Measurements from ENCODE around the gene HOXC13.

Gene HOXC13

GRCh38 chr12:53938326-53939140 is at the start of gene HOXC13:
Gene HOXC13, plus strand, starts transcription at chr12:53938831. Its CDS starts 76 bp downstream, at chr12:53938907.
- DNase-seq (ENCODE audit: low read depth): no peak

- DNase-seq (ENCODE audit: low read depth): no peak
Observed at GRCh38 chr12:53890081-53890480, 48.5 kb upstream of the HOXC13 start.

- DNase-seq (ENCODE audit: low read depth): no peak
Observed at GRCh38 chr12:53892762-53893395, 45.8 kb upstream of the HOXC13 start.

- DNase-seq (ENCODE audit: low read depth): no peak
Observed at GRCh38 chr12:53899230-53899629, 39.4 kb upstream of the HOXC13 start.

GRCh38 chr12:53907103-53907502 is 31.5 kb upstream of the HOXC13 start:
- no peak for DNase-seq (ENCODE audit: low read depth)

- DNase-seq (ENCODE audit: low read depth): no peak
Observed at GRCh38 chr12:53916788-53917655, 21.6 kb upstream of the HOXC13 start.

GRCh38 chr12:53924521-53925405 is 13.9 kb upstream of the HOXC13 start:
- no peak for DNase-seq (ENCODE audit: low read depth)

- DNase-seq (ENCODE audit: low read depth): no peak
Observed at GRCh38 chr12:53927220-53928029, 11.2 kb upstream of the HOXC13 start.

- DNase-seq (ENCODE audit: low read depth): no peak
Observed at GRCh38 chr12:53928054-53928835, 10.4 kb upstream of the HOXC13 start.

GRCh38 chr12:53929527-53929926 is 9.1 kb upstream of the HOXC13 start:
- DNase-seq (ENCODE audit: low read depth): no peak

GRCh38 chr12:53930591-53931255 is 7.9 kb upstream of the HOXC13 start:
- no peak for DNase-seq (ENCODE audit: low read depth)

GRCh38 chr12:53931844-53932581 is 6.6 kb upstream of the HOXC13 start:
- DNase-seq (ENCODE audit: low read depth): no peak

GRCh38 chr12:53932915-53933314 is 5.7 kb upstream of the HOXC13 start:
- no peak for DNase-seq (ENCODE audit: low read depth)

- DNase-seq (ENCODE audit: low read depth): no peak
Observed at GRCh38 chr12:53935383-53936341, 3.0 kb upstream of the HOXC13 start.

GRCh38 chr12:53937099-53937498 is 1.5 kb upstream of the HOXC13 start:
- no peak for DNase-seq (ENCODE audit: low read depth)

- DNase-seq (ENCODE audit: low read depth): no peak
Observed at GRCh38 chr12:53937596-53938325, 870 bp upstream of the HOXC13 start.

All from non-pigmented ciliary epithelial cell (primary cell).